H1 (cell line): ENCODE results near the gene SHROOM2. TPM values are rescaled to one million over a fixed set of nuclear protein-coding genes. Genes with fewer than 3 reads are reported as not detected.

Experiments
- ATF2 ChIP-seq: IDR thresholded peaks from 2 replicates; pipeline ENCODE4 v1.6.1; 2012; ENCODE audit warnings: low read length, inconsistent platforms
- polyA plus RNA-seq, 7 experiments: library from polyadenylated mRNA; depleted of rRNA in 3 of 7; stranded (reverse) in 5 of 7; unstranded in 2 of 7; fragments of >200 nt in 5 of 7; fragments of 200-250 nt in 2 of 7; gene quantifications; 1 replicate in 5 of 7; 2 replicates in 1 of 7; 4 replicates in 1 of 7; pipeline versions ENCODE4 v1.2.1 to v1.2.3, GENCODE V29; 2011 to 2013; ENCODE audit warnings: missing spikeins in 2 of 7, mixed read lengths in 2 of 7
- total RNA-seq: library from RNA; stranded (reverse); fragmentation: NEBNext Ultra II Directional; extraction: Animal tissue kit (Norgen Biotek cat#: 25700); gene quantifications from 2 replicates; pipeline ENCODE4 v1.2.1, GENCODE V29; 2021

SHROOM2 gene
- total and polyA plus RNA-seq, 2 of the 8 experiments (the other 6 are each of a cell fraction or from before 2014, with no cell fraction given), result 3.4 to 14.2 TPM

- no peak for TF ChIP-seq ATF2
Measured at GRCh38 chrX:9888953-9889470, 102.8 kb downstream of the SHROOM2 start (continued).
